ENCODE data around the gene GALNT18. TPM values are rescaled to one million over a fixed set of nuclear protein-coding genes. Genes with fewer than 3 reads are reported as not detected.

GALNT18 gene
- polyA plus RNA-seq, 1 donor (not counting 4 experiments of a cell fraction or from before 2014, with no cell fraction given) = 27.2 TPM

DNA sequence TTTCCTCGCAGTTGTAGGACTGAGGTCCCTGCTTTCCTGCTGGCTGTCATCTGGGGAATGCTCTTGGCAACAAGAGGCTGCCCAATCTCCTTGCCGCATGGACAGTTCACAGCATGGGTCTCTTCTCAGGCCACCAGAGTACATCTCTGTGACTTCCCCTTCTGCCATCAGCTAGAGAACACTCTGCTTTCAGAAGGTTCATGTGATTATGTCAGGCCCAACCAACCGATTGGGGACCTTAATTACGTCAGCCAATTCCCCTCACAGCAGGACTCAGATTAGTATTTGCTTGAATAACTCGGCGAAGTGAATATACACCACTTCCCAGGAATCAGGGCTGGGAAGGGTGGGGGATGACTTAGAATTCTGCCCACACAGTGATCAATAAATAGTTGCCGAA is 206.8 kb downstream of the GALNT18 start:
- Histone ChIP-seq H3K4me1 (ENCODE audit: control insufficient read depth, extremely low read depth, insufficient read depth, low read length) (peaks cover 34% of the 10 kb centered on the region), H3K4me2 (ENCODE audit: control insufficient read depth, extremely low read depth, insufficient read depth, low read depth, low read length) (no peak overlapping the region), H3K79me2 (ENCODE audit: control insufficient read depth, insufficient read depth, low read length) (no peaks in the 10 kb centered on the region), H2AFZ (ENCODE audit: control insufficient read depth, low read length) (no peak overlapping the region), H3K27ac (ENCODE audit: control insufficient read depth, insufficient read depth, low read length) (no peak overlapping the region), H3K9ac (ENCODE audit: control insufficient read depth, extremely low read depth, insufficient read depth, low read length) (no peak overlapping the region), H3K9me3 (ENCODE audit: control insufficient read depth, low read depth, low read length) (no peaks in the 10 kb centered on the region), H3K9me1 (ENCODE audit: control insufficient read depth, extremely low read depth, insufficient read depth, low read length) (no peaks in the 10 kb centered on the region), H4K20me1 (ENCODE audit: control insufficient read depth, extremely low read depth, insufficient read depth, low read length) (peaks cover 5% of the 10 kb centered on the region), H3K36me3 (ENCODE audit: control insufficient read depth in 2 of 2, extremely low read depth in 1 of 2, insufficient read depth in 2 of 2, low read length in 2 of 2) (no peaks in the 10 kb centered on the region), H3K4me3 (ENCODE audit: control insufficient read depth in 2 of 3, extremely low read depth in 1 of 3, insufficient read depth in 2 of 3, low read depth in 1 of 3, low read length in 3 of 3) (no peak overlapping the region), H3K27me3 (ENCODE audit: control insufficient read depth, extremely low read depth, insufficient read depth, low read length) (no peaks in the 10 kb centered on the region)
- TF ChIP-seq CTCF (optimal IDR thresholded peaks at IDR 0.05 in 1 of 3, IDR thresholded peaks at IDR 0.05 in 1 of 3, conservative IDR thresholded peaks at IDR 0.05 in 1 of 3; ENCODE audit: extremely low read depth in 1 of 3, insufficient read depth in 2 of 3, low read length in 3 of 3) = no peak
- no peak for TF ChIP-seq EZH2 (IDR thresholded peaks at IDR 0.05; ENCODE audit: low read length)
- no peak for FAIRE-seq
- no peak for DNase-seq (ENCODE audit: low read depth, low spot score)
- dilution Hi-C loops (cut with MboI; ENCODE audit: extremely low pct_ligation_motif_present, low sequenced_read_pairs) = no loop called here

GRCh38 chr11:11413776-11414175 is 208.0 kb downstream of the GALNT18 start:
- no peak overlapping the region for H3K9ac ChIP-seq (ENCODE audit: control insufficient read depth, extremely low read depth, insufficient read depth, low read length)
- DNase-seq (ENCODE audit: low read depth, low spot score) (no peak), FAIRE-seq (peak; percentile 23)
- H3K4me3 ChIP-seq (ENCODE audit: control insufficient read depth in 2 of 3, extremely low read depth in 1 of 3, insufficient read depth in 2 of 3, low read depth in 1 of 3, low read length in 3 of 3) = no peak overlapping the region
- H3K79me2 ChIP-seq (ENCODE audit: control insufficient read depth, insufficient read depth, low read length) = peaks cover 2% of the 10 kb centered on the region
- no peaks in the 10 kb centered on the region for H3K9me3 ChIP-seq (ENCODE audit: control insufficient read depth, low read depth, low read length)
- no peak for TF ChIP-seq EZH2 (IDR thresholded peaks at IDR 0.05; ENCODE audit: low read length)
- no peak for TF ChIP-seq CTCF (optimal IDR thresholded peaks at IDR 0.05 in 1 of 3, IDR thresholded peaks at IDR 0.05 in 1 of 3, conservative IDR thresholded peaks at IDR 0.05 in 1 of 3; ENCODE audit: extremely low read depth in 1 of 3, insufficient read depth in 2 of 3, low read length in 3 of 3)
- no peak overlapping the region for H3K4me2 ChIP-seq (ENCODE audit: control insufficient read depth, extremely low read depth, insufficient read depth, low read depth, low read length)
- H3K27ac ChIP-seq (ENCODE audit: control insufficient read depth, insufficient read depth, low read length) = no peak overlapping the region
- no peak overlapping the region for H2AFZ ChIP-seq (ENCODE audit: control insufficient read depth, low read length)
- peaks cover 6% of the 10 kb centered on the region for H4K20me1 ChIP-seq (ENCODE audit: control insufficient read depth, extremely low read depth, insufficient read depth, low read length)
- H3K4me1 ChIP-seq (ENCODE audit: control insufficient read depth, extremely low read depth, insufficient read depth, low read length) = peaks cover 39% of the 10 kb centered on the region
- H3K36me3 ChIP-seq (ENCODE audit: control insufficient read depth in 2 of 2, extremely low read depth in 1 of 2, insufficient read depth in 2 of 2, low read length in 2 of 2) = no peaks in the 10 kb centered on the region
- H3K27me3 ChIP-seq (ENCODE audit: control insufficient read depth, extremely low read depth, insufficient read depth, low read length) = no peaks in the 10 kb centered on the region
- dilution Hi-C loops (cut with MboI; ENCODE audit: extremely low pct_ligation_motif_present, low sequenced_read_pairs) = no loop called here
- no peaks in the 10 kb centered on the region for H3K9me1 ChIP-seq (ENCODE audit: control insufficient read depth, extremely low read depth, insufficient read depth, low read length)

Measured in keratinocyte (primary cell).